Panc1 (cell line): ENCODE measurements around the gene PITX3. TPM values are rescaled to one million over a fixed set of nuclear protein-coding genes. Genes with fewer than 3 reads are reported as not detected.

Experiments
- ATAC-seq: fragments of 200-7000 bp; cut with Tn5 transposase; 2 replicates; pipeline ENCODE4 v1.9.1; 2020; ENCODE audit warnings: mild to moderate bottlenecking, moderate library complexity
- BruUV-seq: library from RNA; stranded (reverse); fragments of 400-500 nt; replicated peaks from 2 replicates; lab custom pipeline; 2021; lab: Mats Ljungman, UMichigan
- CTCF ChIA-PET: fragments of 300-600 bp; sonication (Branson Sonifier 250); formaldehyde crosslinking; loops from one replicate; lab custom pipeline; 2022; ENCODE audit warnings: antibody characterized with exemption; lab: Charles Lee
- POLR2A ChIA-PET: fragments of 300-600 bp; sonication (Branson Sonifier 250); formaldehyde crosslinking; loops from one replicate; lab custom pipeline; 2022; ENCODE audit warnings: antibody characterized with exemption; lab: Charles Lee
- DNase-seq: peaks from one replicate; pipeline ENCODE4 v3.0.0-alpha.2; 2010; ENCODE audit warnings: low read depth, low spot score
- H3K27ac ChIP-seq: 2 replicates; pipeline ENCODE4 v1.5.1; 2011; ENCODE audit warnings: mild to moderate bottlenecking, low read length, inconsistent platforms
- H3K27me3 ChIP-seq: fragments of 200-500 bp; sonication (Bioruptor generic); 2 replicates; pipeline ENCODE4 v1.6.0; 2014; ENCODE audit warnings: low read length, inconsistent platforms; ENCODE audit not compliant: control insufficient read depth, insufficient read depth
- H3K36me3 ChIP-seq: fragments of 200-500 bp; sonication (Bioruptor generic); 2 replicates; pipeline ENCODE4 v1.5.1; 2014; ENCODE audit warnings: inconsistent platforms, mild to moderate bottlenecking, low read length, moderate library complexity; ENCODE audit not compliant: control insufficient read depth, insufficient read depth
- H3K4me1 ChIP-seq: 2 replicates; pipeline ENCODE4 v1.5.1; 2011; ENCODE audit warnings: inconsistent platforms, mild to moderate bottlenecking, low read length, moderate library complexity; ENCODE audit not compliant: control insufficient read depth, insufficient read depth
- H3K4me3 ChIP-seq, 2 experiments: 2 replicates each; pipeline ENCODE4 v1.5.1; 2011 to 2012; ENCODE audit warnings: low read depth in 2 of 2, low read length in 2 of 2, mild to moderate bottlenecking in 2 of 2, inconsistent platforms in 1 of 2, moderate library complexity in 1 of 2
- H3K9me3 ChIP-seq: fragments of 200-500 bp; sonication (Bioruptor generic); 2 replicates; pipeline ENCODE4 v1.5.1; 2014; ENCODE audit warnings: low read depth, mild to moderate bottlenecking, inconsistent platforms, low read length, moderate library complexity; ENCODE audit not compliant: control insufficient read depth, insufficient read depth
- POLR2AphosphoS5 ChIP-seq: IDR thresholded peaks from 2 replicates; pipeline ENCODE4 v1.6.1; 2012; ENCODE audit warnings: mild to moderate bottlenecking, low read depth, low read length, moderate library complexity
- SIN3A ChIP-seq: IDR thresholded peaks from 2 replicates; pipeline ENCODE4 v1.6.1; 2012; ENCODE audit warnings: low read depth, mild to moderate bottlenecking, low read length, moderate library complexity, borderline replicate concordance; ENCODE audit not compliant: insufficient read depth
- TCF7L2 ChIP-seq: IDR thresholded peaks from 2 replicates; pipeline ENCODE4 v1.6.1; 2011; ENCODE audit warnings: mild to moderate bottlenecking, low read depth, low read length, inconsistent platforms
- in situ Hi-C: cut with HindIII; loops from 2 replicates; pipeline ENCODE4 v1.10.0; 2016; ENCODE audit warnings: low sequenced_read_pairs, low pct_unique_long_range_greater_than_20kb
- intact Hi-C: fragments of 100-400 bp; cut with micrococcal nuclease; formaldehyde crosslinking; loops from one replicate; pipeline ENCODE4 v1.10.0; 2022; ENCODE audit not compliant: unreplicated experiment
- total RNA-seq: library from RNA; stranded (reverse); gene quantifications from one replicate; pipeline ENCODE4 v1.2.1, GENCODE V29; 2021; ENCODE audit not compliant: unreplicated experiment
- TF ChIP-seq, protein P1 (sequence below): fragments of 450-650 bp; IDR thresholded peaks from 2 replicates; pipeline ENCODE4 v1.5.1; 2017; ENCODE audit warnings: mild to moderate bottlenecking
- TF ChIP-seq, protein P2 (sequence below), 2 experiments: IDR thresholded peaks; 2 replicates each; pipeline ENCODE4 v1.6.1; 2011 to 2012; ENCODE audit warnings: low read depth in 2 of 2, control low read depth in 1 of 2, low read length in 1 of 2, mild to moderate bottlenecking in 1 of 2, moderate library complexity in 1 of 2; ENCODE audit not compliant: insufficient read depth in 1 of 2

The PITX3 gene
- total RNA-seq, 1 experiment from 2014 or later: 0.49 TPM

DNA sequence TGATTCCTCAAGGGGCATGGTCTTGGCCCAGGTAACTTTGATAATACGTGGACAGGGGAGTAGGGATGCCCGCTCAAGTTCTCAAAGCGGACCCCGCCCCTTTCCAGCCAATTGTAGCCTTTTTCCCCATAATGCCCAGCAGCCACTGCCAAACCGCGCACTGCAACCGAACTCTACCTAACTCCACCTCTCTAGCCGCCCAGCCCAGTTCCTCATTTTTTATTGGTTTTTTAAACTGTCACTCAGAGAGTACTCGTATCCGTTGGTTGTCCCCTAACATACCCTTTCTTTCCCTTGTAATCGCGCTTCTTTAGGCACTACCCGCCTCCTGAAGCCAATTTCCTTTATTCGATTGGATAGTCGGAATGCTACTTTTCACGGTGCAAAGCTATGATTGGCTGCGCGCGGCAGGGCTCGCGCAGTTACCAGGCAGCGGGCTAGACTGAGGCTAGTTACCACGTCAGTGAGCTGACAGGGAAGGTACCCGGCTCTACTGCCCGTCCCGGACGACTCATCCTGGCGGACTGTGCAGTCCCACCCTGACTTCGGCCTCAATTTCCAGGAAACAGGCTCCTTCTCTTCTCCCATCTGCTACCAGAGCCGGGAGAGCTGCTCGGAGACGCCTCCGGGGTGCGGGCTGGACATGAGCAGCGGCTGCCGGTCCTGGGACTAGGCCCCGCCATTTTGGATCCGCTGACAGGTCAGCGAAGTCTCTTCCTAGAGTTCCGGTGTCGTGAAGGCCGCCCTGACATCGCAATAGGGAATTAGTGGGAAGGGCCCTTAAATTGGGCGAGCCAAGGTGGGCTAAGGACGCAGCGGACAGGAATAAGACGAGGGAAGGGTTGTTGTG lies 4.0 kb upstream of the PITX3 start, which contains the start of gene GBF1:
Gene GBF1 (plus strand): TSS at position 451 of the 850 bp plus-strand sequence. CDS start 13,407 bp downstream, outside the sequence.
- Histone ChIP-seq H3K9me3 (no peaks in the 10 kb centered on the region), H3K27me3 (no peaks in the 10 kb centered on the region), H3K4me1 (peaks cover 32% of the 10 kb centered on the region), H3K36me3 (peaks cover 5% of the 10 kb centered on the region; the same call in 1 of the 2 replicates), H3K4me3 (peak within 1 kb of the TSS; percentile 81 to 92), H3K27ac (peak within 1 kb of the TSS; percentile 89)
- no TSS peak for BruUV-seq
- DNase-seq (peak; percentile 100), ATAC-seq (peak; percentile 94)
- TF ChIP-seq, protein P1, sequence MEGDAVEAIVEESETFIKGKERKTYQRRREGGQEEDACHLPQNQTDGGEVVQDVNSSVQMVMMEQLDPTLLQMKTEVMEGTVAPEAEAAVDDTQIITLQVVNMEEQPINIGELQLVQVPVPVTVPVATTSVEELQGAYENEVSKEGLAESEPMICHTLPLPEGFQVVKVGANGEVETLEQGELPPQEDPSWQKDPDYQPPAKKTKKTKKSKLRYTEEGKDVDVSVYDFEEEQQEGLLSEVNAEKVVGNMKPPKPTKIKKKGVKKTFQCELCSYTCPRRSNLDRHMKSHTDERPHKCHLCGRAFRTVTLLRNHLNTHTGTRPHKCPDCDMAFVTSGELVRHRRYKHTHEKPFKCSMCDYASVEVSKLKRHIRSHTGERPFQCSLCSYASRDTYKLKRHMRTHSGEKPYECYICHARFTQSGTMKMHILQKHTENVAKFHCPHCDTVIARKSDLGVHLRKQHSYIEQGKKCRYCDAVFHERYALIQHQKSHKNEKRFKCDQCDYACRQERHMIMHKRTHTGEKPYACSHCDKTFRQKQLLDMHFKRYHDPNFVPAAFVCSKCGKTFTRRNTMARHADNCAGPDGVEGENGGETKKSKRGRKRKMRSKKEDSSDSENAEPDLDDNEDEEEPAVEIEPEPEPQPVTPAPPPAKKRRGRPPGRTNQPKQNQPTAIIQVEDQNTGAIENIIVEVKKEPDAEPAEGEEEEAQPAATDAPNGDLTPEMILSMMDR: no peak
- TF ChIP-seq, protein P2, sequence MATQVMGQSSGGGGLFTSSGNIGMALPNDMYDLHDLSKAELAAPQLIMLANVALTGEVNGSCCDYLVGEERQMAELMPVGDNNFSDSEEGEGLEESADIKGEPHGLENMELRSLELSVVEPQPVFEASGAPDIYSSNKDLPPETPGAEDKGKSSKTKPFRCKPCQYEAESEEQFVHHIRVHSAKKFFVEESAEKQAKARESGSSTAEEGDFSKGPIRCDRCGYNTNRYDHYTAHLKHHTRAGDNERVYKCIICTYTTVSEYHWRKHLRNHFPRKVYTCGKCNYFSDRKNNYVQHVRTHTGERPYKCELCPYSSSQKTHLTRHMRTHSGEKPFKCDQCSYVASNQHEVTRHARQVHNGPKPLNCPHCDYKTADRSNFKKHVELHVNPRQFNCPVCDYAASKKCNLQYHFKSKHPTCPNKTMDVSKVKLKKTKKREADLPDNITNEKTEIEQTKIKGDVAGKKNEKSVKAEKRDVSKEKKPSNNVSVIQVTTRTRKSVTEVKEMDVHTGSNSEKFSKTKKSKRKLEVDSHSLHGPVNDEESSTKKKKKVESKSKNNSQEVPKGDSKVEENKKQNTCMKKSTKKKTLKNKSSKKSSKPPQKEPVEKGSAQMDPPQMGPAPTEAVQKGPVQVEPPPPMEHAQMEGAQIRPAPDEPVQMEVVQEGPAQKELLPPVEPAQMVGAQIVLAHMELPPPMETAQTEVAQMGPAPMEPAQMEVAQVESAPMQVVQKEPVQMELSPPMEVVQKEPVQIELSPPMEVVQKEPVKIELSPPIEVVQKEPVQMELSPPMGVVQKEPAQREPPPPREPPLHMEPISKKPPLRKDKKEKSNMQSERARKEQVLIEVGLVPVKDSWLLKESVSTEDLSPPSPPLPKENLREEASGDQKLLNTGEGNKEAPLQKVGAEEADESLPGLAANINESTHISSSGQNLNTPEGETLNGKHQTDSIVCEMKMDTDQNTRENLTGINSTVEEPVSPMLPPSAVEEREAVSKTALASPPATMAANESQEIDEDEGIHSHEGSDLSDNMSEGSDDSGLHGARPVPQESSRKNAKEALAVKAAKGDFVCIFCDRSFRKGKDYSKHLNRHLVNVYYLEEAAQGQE (IDR thresholded peaks at IDR 0.05; ENCODE audit: insufficient read depth in 1 of 2, low read depth in 2 of 2, low read length in 1 of 2): no peak
- peak; percentile 91 for TF ChIP-seq SIN3A
- peak; percentile 69 for TF ChIP-seq POLR2AphosphoS5
- TF ChIP-seq TCF7L2: 0 out of 2 replicates have a peak, but pooled peaks have one; percentile 59
- in situ Hi-C loops (no loop called here), intact Hi-C loops (no loop called here)
- ChIA-PET CTCF (interaction anchor here (0.6 to 1.9 kb wide), 5 partner anchors 14 to 107 kb away, joined by 3 to 8 read pairs (median 4); no protein-coding TSS in a partner anchor), POLR2A (interaction anchor here (0.5 kb wide), 1 partner anchor 150 kb away, joined by 4 read pairs; no protein-coding TSS in a partner anchor)

DNA sequence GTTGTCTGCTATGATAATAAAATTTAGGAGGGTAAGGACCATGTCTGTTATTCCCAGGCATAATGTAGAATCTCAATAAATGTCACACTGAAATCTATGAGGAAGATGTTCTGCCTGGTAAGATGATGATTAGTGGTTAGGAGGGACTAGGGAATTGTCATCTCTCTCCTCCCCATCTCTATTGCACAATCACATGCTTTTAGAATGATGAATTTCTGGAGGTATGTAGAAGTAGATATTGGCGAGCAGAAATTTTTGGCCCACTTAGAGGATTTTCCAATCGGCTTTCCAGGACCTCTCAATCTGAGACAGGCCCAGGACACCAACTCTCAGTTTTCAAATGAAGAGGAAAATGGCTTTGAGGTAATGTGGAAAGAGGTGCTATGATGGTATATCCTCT lies 2.0 kb upstream of the PITX3 start:
- intact Hi-C loops: no loop called here
- BruUV-seq: no TSS peak
- Histone ChIP-seq H3K27ac (no peak overlapping the region), H3K4me1 (peaks cover 32% of the 10 kb centered on the region), H3K9me3 (no peaks in the 10 kb centered on the region), H3K4me3 (no peak overlapping the region), H3K36me3 (peaks cover 5% of the 10 kb centered on the region; the same call in 1 of the 2 replicates), H3K27me3 (no peaks in the 10 kb centered on the region)
- no peak for TF ChIP-seq POLR2AphosphoS5
- TF ChIP-seq SIN3A: no peak
- no peak for TF ChIP-seq TCF7L2
- ATAC-seq (no peak), DNase-seq (no peak)
- POLR2A ChIA-PET: interaction anchor here (0.5 kb wide), 1 partner anchor 50 kb away, joined by 4 read pairs; no protein-coding TSS in a partner anchor
- CTCF ChIA-PET: no interaction called here
- in situ Hi-C loops: no loop called here
